Epithelial cell of proximal tubule (primary cell): Measurements from ENCODE around the gene MAP3K10. TPM values are rescaled to one million over a fixed set of nuclear protein-coding genes. Genes with fewer than 3 reads are reported as not detected.

Experiments
- DNase-seq: peaks from one replicate; pipeline ENCODE4 v3.0.0-alpha.2; 2011; ENCODE audit warnings: low read depth
- H3K4me3 ChIP-seq: 2 replicates; pipeline ENCODE4 v1.5.1; 2011; ENCODE audit warnings: low read depth, mild to moderate bottlenecking, low read length
- CTCF ChIP-seq: conservative IDR thresholded peaks from 2 replicates; pipeline ENCODE4 v1.5.1; 2012; ENCODE audit warnings: low read depth, mild to moderate bottlenecking, low read length
- total RNA-seq: library from RNA; depleted of rRNA; stranded (reverse); fragments of >200 nt; gene quantifications from 2 replicates; pipeline ENCODE4 v1.2.3, GENCODE V29; 2015

Gene MAP3K10
- total RNA-seq, 1 donor from 2014 or later: 9.9 TPM

GRCh38 chr19:40177286-40178070 lies 13.7 kb upstream of the MAP3K10 start:
- TF ChIP-seq CTCF: no peak
- no peak overlapping the region for H3K4me3 ChIP-seq
- no peak for DNase-seq

DNA sequence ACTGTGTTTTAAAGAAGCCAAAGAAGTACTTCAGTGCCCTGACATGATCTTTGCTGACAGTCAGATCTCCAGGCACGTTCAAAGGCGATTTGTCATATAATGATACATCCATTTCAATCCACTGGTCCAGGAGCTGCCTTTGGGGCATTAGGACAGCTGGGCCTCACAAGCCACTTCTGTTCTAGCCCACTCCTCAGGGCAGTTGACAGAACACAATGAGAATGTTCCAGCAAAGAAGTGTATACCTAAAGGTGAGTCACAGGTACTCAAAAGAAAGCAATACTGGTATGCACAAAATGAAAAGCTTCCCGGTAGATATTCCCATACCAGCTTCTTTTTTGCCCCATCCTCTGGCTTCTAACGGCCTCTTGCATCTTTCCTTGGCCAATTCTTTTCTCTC lies 12.5 kb upstream of the MAP3K10 start:
- no peak for DNase-seq
- TF ChIP-seq CTCF: no peak
- H3K4me3 ChIP-seq: no peak overlapping the region

GRCh38 chr19:40184273-40184672 lies 7.0 kb upstream of the MAP3K10 start:
- H3K4me3 ChIP-seq: no peak overlapping the region
- DNase-seq: no peak

DNA sequence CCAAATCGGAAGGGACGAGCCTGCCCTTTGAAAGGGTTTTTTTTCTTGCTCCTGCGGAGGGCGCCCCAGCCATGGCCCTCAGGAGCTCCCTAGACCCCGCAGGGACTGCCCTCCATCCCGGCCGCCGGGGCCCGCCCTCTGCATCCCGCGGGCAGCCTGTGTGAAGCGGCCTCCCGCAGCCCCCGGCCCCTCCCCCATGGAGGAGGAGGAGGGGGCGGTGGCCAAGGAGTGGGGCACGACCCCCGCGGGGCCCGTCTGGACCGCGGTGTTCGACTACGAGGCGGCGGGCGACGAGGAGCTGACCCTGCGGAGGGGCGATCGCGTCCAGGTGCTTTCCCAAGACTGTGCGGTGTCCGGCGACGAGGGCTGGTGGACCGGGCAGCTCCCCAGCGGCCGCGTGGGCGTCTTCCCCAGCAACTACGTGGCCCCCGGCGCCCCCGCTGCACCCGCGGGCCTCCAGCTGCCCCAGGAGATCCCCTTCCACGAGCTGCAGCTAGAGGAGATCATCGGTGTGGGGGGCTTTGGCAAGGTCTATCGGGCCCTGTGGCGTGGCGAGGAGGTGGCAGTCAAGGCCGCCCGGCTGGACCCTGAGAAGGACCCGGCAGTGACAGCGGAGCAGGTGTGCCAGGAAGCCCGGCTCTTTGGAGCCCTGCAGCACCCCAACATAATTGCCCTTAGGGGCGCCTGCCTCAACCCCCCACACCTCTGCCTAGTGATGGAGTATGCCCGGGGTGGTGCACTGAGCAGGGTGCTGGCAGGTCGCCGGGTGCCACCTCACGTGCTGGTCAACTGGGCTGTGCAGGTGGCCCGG lies 815 bp downstream of the MAP3K10 start:
- DNase-seq: no peak
- peak overlapping the region; percentile 93 for H3K4me3 ChIP-seq
- peak; percentile 3 for TF ChIP-seq CTCF

More at GRCh38 chr19:40184273-40184672, 7.0 kb upstream of the MAP3K10 start:
- no peak for TF ChIP-seq CTCF

DNA sequence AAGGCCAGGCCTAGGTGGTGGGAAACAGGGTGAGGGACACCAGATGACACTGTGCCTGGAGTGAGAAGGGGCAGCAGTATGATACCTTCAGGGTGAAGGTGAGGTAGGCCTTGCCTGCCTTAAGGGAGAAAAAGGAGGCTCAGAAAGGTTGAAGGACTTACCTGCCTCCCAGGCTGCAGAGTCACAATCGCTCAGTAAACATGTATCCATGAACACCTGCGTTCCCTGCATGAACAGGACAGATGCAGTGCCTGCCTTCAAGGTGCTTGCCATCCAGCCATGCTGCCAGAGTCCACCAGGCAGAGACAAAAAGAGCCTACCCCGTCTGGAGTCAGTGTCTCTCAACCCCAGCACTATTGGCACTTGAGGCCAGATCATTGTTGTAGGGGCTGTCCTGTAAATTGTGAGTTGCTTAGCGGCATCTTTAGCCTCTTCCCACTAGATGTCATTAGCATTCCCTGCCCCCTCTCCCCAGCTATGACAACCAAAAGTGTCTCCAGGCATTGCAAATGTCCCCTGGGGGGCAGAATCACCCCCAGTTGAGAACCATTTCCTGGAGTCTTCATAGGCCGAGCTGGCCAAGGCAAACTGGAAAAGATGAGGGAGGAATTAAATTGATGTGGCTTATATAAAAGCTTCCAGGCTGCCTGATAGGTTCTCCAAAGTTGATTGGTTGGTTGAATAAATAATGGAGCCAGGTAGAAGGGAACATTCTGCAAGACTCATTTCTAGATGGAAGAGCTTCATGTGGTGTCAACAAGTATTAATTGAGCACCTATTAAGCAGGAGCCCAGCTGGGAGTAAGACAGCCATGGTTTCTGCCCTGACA lies 1.7 kb downstream of the MAP3K10 start:
- peak overlapping the region; percentile 93 for H3K4me3 ChIP-seq
- TF ChIP-seq CTCF: no peak
- no peak for DNase-seq

DNA sequence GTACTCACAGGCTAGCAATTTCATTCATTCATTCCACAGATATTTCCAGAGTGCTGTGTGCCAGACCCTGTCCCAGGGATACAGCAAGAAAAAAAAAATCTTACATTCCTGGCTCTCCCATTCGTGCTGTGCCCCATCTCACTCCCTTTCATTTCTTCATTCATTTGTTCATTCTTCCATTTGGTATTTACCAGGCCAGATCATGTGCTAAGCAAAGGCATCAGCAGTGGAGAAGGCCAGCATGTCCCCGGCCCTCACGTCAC lies 2.3 kb downstream of the MAP3K10 start:
- H3K4me3 ChIP-seq: no peak overlapping the region
- TF ChIP-seq CTCF: no peak
- DNase-seq: no peak
